A549 treated with GW870086 at 1 μM for 4 hours (cell line): ENCODE measurements around the gene MCF2. TPM values are rescaled to one million over a fixed set of nuclear protein-coding genes. Genes with fewer than 3 reads are reported as not detected.

ENCODE experiments used
- total RNA-seq: library from RNA; stranded (reverse); fragments of 200-300 nt; extraction: Qiagen RNA extraction; gene quantifications from 5 replicates; pipeline ENCODE4 v1.2.3, GENCODE V29; 2022; ENCODE audit warnings: low read depth

MCF2 gene, protein sequence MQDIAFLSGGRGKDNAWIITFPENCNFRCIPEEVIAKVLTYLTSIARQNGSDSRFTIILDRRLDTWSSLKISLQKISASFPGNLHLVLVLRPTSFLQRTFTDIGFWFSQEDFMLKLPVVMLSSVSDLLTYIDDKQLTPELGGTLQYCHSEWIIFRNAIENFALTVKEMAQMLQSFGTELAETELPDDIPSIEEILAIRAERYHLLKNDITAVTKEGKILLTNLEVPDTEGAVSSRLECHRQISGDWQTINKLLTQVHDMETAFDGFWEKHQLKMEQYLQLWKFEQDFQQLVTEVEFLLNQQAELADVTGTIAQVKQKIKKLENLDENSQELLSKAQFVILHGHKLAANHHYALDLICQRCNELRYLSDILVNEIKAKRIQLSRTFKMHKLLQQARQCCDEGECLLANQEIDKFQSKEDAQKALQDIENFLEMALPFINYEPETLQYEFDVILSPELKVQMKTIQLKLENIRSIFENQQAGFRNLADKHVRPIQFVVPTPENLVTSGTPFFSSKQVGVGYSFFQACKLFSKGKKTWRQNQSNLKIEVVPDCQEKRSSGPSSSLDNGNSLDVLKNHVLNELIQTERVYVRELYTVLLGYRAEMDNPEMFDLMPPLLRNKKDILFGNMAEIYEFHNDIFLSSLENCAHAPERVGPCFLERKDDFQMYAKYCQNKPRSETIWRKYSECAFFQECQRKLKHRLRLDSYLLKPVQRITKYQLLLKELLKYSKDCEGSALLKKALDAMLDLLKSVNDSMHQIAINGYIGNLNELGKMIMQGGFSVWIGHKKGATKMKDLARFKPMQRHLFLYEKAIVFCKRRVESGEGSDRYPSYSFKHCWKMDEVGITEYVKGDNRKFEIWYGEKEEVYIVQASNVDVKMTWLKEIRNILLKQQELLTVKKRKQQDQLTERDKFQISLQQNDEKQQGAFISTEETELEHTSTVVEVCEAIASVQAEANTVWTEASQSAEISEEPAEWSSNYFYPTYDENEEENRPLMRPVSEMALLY
- total RNA-seq: 0.06 to 0.10 TPM (median 0.06 TPM) in 3 of 5 replicates, not detected in the others

DNA sequence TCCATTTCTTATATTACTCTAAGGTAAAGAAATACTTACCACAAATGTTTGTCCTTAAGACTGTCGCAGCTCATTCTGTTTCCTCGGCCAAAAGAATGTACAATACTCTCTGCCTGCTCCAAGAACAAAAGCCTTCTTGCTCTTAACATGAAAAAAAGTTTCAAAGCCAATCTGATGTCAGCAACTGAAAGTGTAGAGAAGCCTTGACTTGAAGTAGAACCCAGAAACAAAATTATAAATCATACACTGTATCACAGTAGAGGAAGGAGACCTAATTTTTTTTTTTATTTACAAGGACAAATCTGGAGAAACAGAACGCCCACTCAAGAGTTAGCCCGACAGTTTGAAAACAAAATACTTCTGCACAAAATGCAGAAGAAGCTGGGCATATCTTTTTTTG, at the start of gene MCF2:
MCF2 (minus strand) TSS at position 101 of the 400 bp plus-strand sequence. CDS start 56,423 bp downstream, outside the sequence.

Other genes with a start within 250 kb of the MCF2 start
- gene F9, start 177.4 kb downstream of the MCF2 start, total RNA-seq: not detected in 5 replicates
- 6.9 to 15.4 TPM (median 12.6 TPM) in 5 replicates for gene ATP11C, start 224.9 kb upstream of the MCF2 start, total RNA-seq